GM21447 (cell line): ENCODE results near the gene WIPF2.
"Not testable (repeated sequence)": the region's sequence is repeated elsewhere in the genome, so short reads cannot be mapped to it uniquely, and the experiment has no call there.

ENCODE experiments used
- ATAC-seq: cut with Tn5 transposase; IDR thresholded peaks from one replicate; pipeline ENCODE4 v1.9.1; 2021; ENCODE audit not compliant: unreplicated experiment

WIPF2 gene

GRCh38 chr17:40191237-40192208, 27.6 kb upstream of the WIPF2 start:
- peak; percentile 65 for ATAC-seq

DNA sequence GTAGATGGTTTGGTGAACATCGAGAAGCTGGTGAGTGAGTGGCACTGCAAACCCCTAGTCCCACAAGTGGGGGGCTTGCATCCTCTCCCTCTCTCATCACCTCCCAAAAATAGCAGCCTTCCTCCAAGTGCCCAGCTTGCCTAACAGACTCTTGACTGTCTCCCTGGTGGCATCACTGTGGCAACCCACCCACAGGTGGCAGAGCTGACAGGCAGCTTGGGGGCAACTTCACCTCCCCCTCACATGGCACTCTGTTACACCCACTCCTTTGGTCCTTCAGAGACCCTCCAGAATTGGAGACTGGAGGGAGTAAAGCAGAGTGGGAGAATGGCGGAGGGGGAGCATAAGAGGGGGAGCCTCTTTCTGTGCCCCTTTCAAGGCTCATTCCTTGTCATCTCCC, 26.1 kb upstream of the WIPF2 start:
- no peak for ATAC-seq

GRCh38 chr17:40194821-40195220, 24.3 kb upstream of the WIPF2 start:
- ATAC-seq = no peak

GRCh38 chr17:40197550-40197949, 21.6 kb upstream of the WIPF2 start:
- no peak for ATAC-seq

DNA sequence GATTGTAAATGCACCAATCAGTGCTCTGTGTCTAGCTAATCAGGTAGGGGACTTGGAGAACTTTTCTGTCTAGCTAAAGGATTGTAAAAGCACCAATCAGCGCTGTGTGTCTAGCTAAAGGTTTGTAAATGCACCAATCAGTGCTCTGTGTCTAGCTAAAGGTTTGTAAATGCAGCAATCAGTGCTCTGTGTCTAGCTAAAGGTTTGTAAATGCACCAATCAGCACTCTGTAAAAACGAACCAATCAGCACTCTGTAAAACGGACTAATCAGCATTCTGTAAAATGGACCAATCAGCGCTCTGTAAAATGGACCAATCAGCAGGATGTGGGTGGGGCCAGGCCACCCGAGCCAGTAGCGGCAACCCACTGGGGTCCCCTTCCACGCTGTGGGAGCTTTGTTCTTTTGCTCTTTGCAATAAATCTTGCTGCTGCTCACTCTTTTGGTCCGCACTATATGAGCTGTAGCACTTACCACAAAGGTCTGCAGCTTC, 21.1 kb upstream of the WIPF2 start:
- not testable (repeated sequence) for ATAC-seq

- ATAC-seq = no peak
These were observed 20.5 kb upstream of the WIPF2 start for GRCh38 chr17:40198576-40198975.

- ATAC-seq = no peak
These were observed 16.0 kb upstream of the WIPF2 start for GRCh38 chr17:40203131-40203530.

DNA sequence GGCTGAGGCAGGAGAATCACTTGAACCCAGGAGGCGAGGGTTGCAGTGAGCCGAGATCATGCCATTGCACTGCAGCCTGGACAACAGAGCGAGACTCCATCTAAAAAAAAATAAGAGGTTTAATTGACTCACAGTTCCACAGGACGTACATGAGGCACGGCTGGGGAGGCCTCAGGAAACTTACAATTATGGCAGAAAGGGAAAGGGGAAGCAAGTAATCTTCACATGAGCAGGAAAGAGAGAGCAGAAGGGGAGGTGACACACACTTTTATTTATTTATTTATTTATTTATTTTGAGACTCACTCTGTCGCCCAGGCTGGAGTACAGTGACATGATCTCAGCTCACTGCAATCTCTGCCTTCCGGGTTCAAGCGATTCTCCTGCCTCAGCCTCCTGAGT, 12.9 kb upstream of the WIPF2 start:
- not testable (repeated sequence) for ATAC-seq

- ATAC-seq = no peak
These were observed 9.6 kb upstream of the WIPF2 start for GRCh38 chr17:40209404-40210093.

DNA sequence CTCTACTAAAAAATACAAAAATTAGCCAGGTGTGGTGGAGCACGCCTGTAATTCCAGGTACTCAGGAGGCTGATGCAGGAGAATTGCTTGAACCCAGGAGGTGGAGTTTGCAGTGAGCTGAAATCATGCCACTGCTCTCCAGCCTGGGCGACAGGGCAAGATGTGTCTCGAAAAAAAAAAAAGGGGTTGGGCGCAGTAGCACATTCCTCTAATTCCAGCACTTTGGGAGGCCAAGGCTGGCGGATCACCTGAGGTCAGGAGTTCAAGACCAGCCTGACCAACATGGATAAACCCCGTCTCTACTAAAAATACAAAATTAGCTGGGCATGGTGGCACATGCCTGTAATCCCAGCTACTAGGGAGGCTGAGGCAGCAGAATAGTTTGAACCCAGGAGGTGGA, 5.2 kb upstream of the WIPF2 start:
- ATAC-seq = not testable (repeated sequence)

GRCh38 chr17:40218006-40218739, 931 bp upstream of the WIPF2 start:
- ATAC-seq = no peak

DNA sequence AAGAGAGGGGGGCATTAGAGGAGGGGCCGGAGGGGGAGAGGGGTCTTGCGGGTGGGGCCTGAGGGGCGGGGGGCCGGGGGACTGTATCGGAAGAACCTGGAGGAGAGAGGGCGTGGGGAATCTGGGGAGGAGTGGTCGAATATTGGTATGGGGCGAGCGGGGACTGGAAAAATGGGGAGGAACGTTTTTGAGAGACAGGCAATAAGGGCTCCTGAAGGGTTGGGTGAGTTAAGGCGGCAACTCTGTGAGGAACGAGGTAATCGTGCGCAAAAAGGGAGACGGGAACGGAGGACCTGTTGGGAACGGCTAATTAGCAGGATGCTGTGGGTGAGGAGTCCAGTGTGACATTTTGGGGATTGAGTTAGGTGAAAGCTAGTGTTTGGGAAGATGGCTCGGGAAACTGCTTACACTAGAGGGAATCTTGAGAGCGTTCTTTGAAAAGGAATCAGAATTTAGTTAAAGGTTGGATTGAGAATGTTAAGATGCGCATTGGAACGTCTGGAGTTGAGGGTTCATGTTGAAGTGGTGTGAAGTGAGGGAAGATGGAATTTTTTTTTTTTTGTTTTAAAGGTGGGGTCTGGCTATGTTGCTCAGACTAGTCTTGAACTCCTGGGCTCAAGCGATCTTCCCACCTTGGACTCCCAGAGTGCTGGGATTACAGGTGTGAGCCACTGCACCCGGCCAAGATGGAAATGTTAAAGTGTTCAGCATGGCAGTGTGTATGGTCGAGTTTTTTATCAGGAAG, 662 bp downstream of the WIPF2 start:
- ATAC-seq = no peak

DNA sequence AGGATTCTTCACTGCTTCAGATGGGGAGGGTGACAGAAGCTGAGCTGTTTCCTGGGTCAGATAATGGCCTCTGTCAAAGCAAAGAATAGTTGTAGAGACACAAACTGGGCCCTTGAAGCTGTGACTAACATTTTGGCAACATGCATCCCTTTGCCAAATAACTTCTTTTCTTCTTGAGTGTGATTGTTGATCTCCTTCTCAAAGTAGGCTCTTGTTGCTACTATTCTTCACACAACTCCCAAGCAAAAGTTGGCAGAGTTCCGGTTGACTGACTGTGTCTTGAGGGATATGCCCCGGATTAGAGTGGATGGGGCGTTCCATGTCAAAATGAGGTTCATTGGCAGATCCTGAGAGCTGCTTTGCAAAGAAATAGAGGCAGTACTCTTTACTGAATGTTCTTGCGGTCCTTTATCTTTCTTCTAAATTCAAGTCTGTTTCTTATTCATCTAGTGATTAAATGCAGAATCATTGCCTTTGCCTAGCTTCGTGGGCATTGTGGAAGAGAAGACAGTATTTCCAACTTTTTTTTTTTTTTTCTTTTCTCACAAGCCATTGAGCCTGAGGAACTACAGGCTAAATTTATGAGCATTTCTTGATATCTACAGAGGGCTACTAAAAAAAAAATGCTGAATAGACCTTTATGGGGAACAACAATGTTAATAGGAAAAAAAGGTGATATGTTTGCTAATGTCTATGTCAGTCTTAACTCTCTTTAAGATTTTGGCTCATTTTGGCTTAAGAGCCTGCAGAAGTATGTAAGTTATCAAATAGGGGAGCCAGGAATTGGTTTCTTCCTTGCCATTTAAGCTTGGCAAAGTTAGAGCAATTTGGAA, 5.8 kb downstream of the WIPF2 start:
- no peak for ATAC-seq

- ATAC-seq = not testable (repeated sequence)
These were observed 10.0 kb downstream of the WIPF2 start for GRCh38 chr17:40229146-40229545.

- ATAC-seq = no peak
These were observed 11.6 kb downstream of the WIPF2 start for GRCh38 chr17:40230670-40231069.

GRCh38 chr17:40231928-40232327, 12.8 kb downstream of the WIPF2 start:
- not testable (repeated sequence) for ATAC-seq

GRCh38 chr17:40241252-40241834, 22.2 kb downstream of the WIPF2 start:
- ATAC-seq = no peak

- no peak for ATAC-seq
These were observed 23.7 kb downstream of the WIPF2 start for GRCh38 chr17:40242774-40243173.

DNA sequence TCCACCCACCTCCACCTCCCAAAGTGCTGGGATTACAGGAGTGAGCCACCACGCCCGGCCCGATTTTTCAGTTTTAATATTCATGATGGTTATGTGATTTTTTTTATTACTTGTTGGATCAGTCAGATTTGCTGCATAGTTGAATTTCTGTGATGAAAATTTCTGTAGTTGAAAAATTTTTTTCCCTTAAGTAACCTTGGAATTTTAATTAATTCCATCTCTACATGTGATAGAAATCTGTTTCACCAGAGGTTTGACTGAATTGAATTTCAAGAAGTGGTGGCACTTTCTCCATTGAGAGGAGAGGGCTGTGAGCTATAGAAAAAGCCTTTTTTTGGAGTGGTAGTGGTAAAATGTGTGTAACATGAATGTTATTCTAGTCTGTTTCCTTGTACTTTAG, 24.7 kb downstream of the WIPF2 start:
- no peak for ATAC-seq
